Mammary epithelial cell (primary cell): ENCODE results near the gene GBE1.

Experiments used
- CTCF ChIP-seq, 2 donors: IDR thresholded peaks in 1 of 2; conservative IDR thresholded peaks in 1 of 2; 2 replicates each; pipeline ENCODE4 v1.5.1; 2011 to 2012; ENCODE audit warnings: inconsistent platforms in 2 of 2, low read length in 2 of 2, mild to moderate bottlenecking in 2 of 2, control low read depth in 1 of 2, low read depth in 1 of 2; ENCODE audit not compliant: insufficient read depth in 1 of 2; ENCODE audit errors: extremely low read depth in 1 of 2
- EZH2 ChIP-seq: IDR thresholded peaks from 2 replicates; pipeline ENCODE4 v1.6.1; 2012; ENCODE audit warnings: low read length, inconsistent platforms, borderline replicate concordance

- TF ChIP-seq CTCF (conservative IDR thresholded peaks at IDR 0.05 in 1 of 2, IDR thresholded peaks at IDR 0.05 in 1 of 2; ENCODE audit: extremely low read depth in 1 of 2, insufficient read depth in 1 of 2, low read depth in 1 of 2, low read length in 2 of 2), result no peak
- TF ChIP-seq EZH2, result no peak
Measured at GRCh38 chr3:81485444-81485865, 276.0 kb downstream of the GBE1 start.
